ENCODE results near the gene DEFB121.

- TF ChIP-seq CTCF (conservative IDR thresholded peaks at IDR 0.05), result no peak
- TF ChIP-seq ZFX (IDR thresholded peaks at IDR 0.05), result no peak
Observed at GRCh38 chr20:31390490-31390889, 15.5 kb downstream of the DEFB121 start, which contains the start of gene DEFB119.
